Adrenal gland (tissue), 5 donors: Measurements from ENCODE around the gene CCT2.

Experiments
- CTCF ChIP-seq, 6 experiments: fragments of 450-650 bp in 4 of 6; fragments of 200-600 bp in 2 of 6; sonication (generic) in 1 of 6; IDR thresholded peaks; 1 replicate in 5 of 6; 2 replicates in 1 of 6; pipeline versions ENCODE4 v1.5.1 to v1.8.0; 2016 to 2021; ENCODE audit warnings: antibody characterized with exemption in 6 of 6, mild to moderate bottlenecking in 2 of 6, moderate library complexity in 1 of 6
- POLR2A ChIP-seq, 2 donors: fragments of 450-650 bp; IDR thresholded peaks; one replicate each; pipeline ENCODE4 v1.6.1; 2017; ENCODE audit warnings: antibody characterized with exemption in 2 of 2, mild to moderate bottlenecking in 2 of 2, moderate library complexity in 1 of 2
- donor health status: DM: no; HTN: no; CAD: no.

DNA sequence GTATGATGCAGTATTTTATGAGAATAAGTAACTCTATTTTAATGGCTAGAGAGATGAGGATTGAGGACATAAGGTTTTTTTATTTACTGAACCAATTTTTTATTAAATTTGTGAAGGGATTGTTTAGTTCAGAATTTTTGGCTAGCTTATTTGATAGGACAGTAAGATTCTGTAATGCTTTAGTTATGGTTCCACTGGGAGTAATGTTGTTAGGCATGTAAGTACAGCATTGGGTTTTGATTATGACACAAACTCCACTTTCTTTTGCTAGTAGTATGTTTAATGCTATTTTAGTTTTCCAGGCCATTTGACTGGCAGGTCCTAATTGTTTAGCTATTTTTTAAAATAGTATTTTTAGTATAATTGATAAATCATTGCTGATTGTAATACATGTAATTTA lies 59.3 kb downstream of the CCT2 start:
- TF ChIP-seq POLR2A (IDR thresholded peaks at IDR 0.05) = no peak
- TF ChIP-seq CTCF (IDR thresholded peaks at IDR 0.05) = no peak
